Dedifferentiated amniotic fluid mesenchymal stem cell (primary cell): ENCODE data around the gene DDX25.

ENCODE experiments used
- DNase-seq: peaks from one replicate; pipeline ENCODE4 v3.0.0-alpha.2; 2016; ENCODE audit errors: extremely low spot score

Gene DDX25

DNA sequence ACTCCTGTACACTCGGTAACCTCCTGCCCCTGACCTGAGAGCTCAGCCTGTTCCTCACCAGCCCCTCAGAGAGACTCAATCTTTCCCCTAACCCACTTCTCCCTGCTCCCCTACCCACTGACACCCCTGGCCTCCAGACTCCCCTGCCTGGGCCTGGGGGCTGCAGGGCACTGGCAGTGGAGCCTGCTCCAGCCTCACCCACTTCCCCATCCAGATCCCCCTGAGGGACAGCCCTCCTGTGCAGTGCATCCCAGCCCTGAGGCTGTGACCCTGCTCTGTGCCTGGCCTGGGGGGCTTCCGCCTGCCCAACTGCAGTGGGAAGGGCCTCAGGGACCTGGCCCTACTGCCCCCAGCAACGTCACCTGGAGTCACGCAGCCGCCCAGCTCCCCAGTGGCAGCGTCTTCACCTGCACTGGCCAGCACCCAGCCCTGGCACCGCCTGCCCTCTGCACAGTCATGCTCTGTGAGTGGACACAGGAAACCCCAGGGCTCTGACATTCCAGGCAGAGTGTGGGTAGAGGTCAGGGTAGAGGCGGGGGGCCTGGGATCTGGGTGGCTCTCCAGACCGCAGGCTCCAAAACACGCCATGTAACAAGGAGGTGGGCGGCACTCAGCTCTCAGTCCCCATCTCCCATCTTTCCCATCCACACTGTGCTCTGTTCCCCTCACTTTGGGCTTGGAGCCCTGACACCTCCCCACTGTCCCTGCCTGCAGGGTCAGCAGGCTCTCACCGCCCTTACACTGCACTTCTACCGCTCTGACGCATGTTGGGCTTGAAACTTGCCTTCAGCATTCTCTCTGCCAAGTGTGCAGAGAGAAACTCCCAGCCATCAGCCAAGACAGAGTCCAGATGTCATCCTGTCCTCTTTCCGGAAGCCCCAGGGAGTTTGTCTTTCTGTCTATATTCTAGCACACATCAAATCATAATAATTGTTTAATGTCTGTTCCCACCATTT, 46.7 kb downstream of the DDX25 start:
- DNase-seq: no peak

DNA sequence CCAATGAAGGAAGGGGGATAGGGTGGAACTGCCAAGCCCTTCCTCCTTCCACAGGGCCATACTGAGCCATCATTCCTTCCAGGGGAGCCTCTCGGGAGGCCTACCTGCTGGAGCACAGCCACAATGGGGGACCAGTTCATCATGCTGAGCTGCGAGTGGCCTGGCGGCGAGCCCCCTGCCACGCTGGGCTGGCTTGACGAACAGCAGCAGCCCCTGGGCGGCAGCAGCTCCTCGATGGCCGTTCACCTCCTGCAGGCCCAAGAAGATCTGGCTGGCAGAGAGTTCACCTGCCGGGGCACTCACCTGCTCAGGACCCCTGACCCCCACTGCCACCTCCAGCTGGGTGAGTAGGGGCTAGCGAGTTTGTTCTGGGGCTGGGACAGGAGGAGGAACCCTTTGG, 47.4 kb downstream of the DDX25 start:
- no peak for DNase-seq

DNA sequence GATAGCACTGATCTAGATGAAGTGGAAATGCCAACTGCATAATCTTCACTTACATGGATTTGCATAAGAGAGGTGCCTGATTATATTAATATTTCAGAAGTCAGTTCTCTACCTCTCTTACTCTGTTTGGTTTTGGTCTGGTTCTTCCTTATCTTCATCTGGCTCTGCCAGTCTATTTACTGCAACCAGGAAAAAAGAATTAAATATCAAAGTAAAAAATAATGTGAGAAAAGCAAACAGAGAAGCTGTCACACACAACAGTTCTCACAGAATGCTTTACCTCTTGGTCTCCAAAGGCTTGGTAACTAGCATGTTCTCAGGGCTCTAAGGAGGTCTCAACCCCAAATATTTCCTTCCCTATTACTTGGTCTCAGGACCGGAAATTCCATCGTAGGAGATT, 48.3 kb downstream of the DDX25 start:
- DNase-seq: no peak

DNA sequence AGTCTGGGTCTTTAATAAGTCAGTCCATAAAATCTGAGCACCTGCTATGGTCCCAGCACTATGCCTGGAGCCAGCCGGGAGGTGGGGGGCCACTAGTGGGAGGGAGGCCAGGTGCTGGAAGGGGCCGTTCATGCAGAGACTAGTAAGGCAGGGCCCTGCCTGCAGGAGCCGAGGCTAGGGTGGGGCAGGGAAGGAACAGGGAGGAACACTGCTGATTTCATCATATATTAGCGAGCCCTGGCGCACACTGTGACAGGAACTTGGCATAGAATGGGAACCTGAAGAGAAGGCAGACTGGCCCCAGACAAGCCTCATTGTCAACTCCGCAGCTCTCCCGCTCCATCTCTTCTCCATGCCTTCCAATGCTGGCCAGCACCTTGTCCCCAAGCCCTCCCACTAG, 48.7 kb downstream of the DDX25 start:
- DNase-seq: no peak

DNA sequence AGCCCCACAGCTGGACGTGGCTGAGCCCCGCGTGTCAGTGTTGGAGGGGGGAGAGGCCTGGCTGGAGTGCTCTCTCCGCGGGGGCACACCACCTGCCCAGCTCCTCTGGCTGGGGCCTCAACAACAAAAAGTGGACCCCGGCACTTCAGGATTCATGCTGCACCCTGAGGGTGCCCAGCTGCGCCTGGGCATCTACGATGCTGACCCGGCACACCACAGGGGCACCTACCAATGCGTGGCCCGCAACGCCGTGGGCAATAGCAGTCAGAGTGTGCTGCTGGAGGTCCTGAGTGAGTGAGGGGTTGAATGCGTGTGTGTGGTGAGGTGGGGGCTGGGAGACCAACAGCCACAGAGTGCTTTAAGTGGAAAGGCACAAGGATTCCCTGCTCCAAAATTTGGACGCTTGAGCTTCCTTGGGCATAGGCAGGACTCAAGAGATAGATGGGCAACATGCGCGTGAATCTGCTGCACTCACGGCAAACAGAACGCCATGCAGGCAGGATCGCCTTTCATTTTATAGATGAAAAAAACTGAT, 49.2 kb downstream of the DDX25 start:
- DNase-seq: no peak

DNA sequence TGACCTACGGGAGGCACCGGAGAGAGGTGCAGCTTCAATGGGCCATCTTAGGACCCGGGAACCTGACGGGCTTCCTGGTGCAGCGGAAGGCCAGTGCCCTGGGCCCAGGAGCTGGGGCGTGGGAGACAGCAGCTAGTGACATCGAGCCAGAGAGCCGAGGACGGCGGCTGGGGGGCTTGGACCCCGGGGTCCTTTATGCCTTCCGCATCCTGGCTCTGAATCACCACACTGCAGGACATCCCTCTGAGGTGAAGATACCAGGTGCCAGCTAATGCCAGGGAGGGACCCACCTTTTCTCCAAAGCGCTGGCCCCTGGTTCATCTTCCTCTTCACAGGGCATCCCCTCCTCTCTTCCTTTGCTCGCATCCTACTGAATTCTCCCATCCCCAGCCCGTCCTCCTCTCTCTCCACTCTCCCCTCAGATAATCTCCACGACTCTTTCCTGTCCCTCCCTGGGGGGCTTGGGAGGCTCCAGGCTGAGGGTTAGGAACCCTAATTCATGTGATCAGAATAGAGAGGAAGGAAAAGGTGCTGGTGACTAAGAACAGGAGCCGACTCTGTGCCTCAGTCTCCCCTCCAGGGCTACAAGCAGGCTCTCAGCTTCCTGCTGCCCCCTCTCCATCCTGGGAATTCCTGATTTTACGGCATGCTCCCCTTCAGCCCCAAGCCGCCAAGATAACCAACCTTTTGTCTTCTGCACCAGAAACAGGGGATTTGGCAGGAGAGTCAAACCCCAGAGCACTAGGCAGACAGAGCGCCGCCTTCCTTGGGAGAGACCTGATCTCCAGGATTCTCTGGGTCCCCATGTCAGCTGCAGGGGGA, 50.0 kb downstream of the DDX25 start:
- no peak for DNase-seq

DNA sequence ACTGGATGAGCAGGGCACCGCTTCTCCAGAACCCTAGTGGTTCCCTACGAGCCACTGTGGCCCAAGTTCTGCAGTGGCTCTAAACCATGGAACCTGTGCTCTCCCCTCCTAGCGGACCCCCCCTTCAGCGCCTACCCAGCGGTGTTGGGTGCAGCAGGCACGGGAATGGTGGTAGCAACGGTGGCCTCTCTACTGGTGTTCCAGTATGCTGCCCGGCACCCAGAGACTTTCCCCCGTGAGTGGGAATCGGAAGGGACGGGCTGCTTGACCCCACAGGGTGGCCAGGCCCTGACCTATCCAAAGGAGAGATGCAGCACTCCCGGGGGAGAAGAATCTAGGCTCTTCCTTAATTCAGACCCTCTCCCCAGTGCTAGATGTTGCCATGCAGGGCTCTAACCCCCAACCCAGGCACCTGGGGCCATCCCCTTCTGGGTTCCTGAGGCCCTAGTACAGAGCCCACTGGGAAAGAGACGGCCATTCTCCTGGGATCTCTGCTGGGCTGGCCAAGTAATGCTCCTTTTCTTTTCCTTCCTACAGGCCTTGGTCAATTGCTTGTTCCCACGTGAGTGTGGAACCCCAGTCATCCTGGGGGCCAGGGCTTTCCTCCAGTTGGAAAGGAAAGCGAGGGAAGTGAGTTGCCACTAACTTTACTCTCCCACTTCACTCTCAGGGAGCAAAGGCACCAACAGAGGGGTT, 50.8 kb downstream of the DDX25 start:
- no peak for DNase-seq

DNA sequence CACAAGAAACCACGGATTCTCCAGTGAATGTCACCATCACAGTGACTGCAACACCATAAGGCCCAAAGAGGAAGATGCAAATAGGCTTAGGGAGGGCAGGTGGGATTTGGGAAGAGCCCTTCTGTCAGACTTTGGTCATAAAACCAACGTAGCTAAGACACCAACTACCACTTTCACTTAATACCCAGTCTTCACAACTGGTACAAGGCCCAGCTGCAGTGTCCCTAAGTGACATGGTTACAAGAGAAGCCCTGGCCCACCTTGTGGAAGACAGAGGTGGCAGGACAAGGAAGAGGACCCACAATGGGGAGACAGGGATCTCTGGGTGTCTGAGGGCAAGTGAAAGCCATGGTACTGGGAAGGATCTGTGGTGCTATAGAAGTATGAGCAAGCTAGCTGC, 51.5 kb downstream of the DDX25 start:
- no peak for DNase-seq

DNA sequence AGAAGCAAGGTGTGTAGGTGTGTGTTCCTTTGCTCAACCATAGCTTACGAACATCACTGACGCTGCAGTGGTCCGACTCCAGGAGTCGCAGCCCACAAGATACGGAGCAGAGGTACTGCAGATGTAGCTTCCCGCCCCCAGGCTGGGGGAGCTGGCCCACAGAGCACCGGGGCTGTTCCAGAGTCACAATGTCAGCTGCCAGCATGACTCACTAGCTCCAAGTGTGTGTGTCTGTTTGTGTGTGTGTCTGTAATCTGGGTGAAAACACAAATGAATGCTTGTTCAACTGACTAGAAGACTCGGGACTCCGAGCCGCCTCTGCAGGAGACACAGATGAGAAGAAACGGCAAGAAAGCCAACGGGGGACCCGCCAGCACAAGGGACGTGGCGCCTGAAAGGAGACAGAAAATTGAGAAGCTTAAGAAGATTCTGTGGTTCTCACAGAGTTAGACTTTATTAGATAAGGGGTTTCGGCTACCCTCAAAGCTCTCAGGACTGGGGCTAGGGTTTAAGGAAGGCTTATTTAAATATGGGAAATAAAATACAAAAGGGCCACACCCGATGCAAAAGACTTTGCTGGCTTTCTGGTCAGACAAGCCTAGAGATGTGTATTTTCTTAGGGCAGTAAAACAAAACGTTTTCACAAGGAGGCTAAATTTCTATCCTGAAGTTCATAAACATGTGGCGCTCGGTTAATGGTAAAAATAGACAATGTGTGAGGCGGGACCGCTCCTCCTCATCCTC, 52.3 kb downstream of the DDX25 start:
- no peak for DNase-seq

DNA sequence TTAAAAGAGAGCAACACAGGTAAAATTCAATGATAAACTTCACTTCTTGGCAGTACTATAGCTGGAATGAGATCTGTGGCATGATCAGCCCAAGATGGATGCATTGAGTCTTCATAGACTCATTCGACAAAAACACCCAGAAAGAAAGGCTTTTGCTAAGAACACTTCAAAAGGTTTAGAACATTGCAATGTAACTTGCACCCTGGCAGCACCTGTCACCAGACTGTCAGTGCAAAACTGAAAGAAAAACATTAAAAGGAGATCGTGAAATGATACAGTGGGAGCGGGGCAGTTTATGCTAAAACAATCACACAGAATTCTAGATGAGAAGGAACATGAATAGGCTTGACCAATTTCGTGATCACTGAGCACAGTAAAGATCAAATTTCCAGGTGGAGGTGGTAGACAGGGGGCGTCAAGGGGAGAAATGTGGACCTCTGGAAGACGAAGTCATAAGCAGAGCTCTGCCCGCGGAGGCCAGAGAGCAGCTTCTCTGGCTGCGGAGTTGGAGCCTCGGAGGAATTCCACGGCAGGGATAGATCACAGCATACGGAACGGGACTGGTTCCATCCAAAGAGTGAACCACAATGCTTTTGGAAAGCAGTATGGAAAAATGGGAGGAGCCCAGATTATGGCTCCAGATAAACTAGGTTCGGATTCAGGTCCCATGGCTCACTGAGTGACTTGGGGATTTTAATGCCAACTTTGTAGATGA, 53.5 kb downstream of the DDX25 start:
- no peak for DNase-seq

DNA sequence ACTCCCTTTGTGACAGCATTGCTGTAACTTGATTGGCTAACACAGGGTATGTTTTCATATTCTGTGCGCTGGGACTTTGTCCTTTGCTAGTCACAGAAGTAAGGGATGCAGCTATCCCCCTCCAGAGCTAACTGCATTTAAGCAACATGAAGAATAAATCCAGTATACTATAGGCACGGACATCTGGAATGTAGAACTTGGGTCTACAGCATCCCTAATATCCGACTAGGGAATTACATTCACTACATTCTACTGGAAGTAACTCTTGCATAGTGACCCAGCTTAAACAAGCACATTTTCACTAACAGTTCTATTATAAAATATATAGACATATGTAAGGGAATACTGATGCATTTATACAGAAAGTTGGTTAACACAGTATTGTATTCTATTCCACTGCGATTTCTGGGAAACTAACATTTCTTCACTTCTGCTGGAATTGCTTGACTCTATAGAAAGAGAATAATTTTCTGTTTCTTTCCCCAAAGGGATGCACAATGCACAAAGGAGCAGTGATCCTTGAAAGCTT, 54.6 kb downstream of the DDX25 start:
- no peak for DNase-seq

DNA sequence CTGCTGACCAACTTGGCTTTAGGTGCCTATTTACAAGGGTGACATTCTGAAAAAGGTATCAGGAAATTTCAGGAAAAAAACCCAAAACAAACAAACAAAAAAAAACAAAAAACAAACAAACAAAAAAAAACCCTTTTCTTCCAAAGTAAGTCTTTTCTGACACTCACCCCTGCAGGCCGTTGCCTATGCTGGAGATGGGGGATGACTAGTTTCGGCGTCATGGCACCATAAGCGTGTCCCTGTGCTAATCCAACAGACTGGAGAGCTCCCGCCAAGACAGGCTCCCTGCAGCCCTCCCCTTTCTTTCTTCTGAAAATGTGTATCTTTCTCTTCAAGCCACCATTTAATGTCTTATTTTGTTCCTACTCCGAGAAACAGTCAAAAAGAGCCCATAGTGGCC, 55.2 kb downstream of the DDX25 start:
- no peak for DNase-seq

DNA sequence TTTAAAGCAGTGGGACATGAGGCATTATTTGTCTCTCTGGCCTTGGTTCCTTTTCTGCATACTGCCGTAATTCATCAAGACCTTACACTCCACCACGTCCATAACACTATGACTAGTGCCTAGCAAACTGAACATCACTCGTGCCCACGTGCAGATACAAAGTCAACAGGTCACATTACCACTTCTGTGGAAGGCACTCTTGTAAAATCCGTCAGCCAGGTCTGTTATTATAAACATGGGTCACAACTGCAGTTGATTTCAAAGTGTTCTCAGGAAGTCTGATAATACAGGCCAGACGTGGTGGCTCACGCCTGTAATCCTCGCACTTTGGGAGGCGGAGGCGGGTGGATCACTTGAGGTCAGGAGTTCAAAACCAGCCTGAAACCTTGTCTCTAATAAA, 55.6 kb downstream of the DDX25 start:
- no peak for DNase-seq

DNA sequence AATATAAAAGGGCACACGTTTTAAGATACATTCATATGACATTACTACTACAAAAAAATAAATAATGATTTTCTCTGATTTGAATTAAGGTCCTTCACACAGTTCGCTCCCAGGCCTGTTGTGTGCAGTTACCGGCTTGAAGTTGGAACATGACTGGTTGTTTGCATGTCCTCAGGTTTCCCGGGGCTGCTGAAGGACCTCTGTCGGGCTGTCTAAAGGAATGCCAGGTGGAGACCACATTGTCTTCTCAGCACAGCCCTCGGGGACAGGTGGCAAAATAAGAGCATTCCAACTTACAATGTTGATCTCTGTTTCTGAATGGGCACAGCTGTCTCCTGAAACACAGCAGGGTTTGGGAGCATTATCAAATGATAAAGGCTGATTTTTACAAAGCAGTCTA, 56.5 kb downstream of the DDX25 start:
- no peak for DNase-seq

DNA sequence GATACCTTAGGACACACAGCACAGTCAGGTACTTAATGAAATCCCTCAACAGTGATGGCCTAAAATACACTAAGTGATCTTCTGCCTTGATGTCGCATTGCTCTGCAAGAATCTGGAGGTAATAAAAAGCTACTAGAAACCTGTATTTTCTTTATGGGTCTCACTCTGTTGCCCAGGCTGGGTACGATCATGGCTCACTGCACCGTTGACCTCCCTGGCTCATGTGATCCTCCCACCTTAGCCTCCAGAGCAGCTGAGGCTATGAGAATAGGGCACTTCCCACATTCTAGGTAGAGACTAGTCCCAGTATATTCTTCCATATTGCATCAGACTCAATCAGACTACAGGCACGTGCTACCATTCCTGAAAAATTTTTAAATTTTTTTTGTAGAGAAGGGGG, 63.2 kb downstream of the DDX25 start:
- DNase-seq: no peak

DNA sequence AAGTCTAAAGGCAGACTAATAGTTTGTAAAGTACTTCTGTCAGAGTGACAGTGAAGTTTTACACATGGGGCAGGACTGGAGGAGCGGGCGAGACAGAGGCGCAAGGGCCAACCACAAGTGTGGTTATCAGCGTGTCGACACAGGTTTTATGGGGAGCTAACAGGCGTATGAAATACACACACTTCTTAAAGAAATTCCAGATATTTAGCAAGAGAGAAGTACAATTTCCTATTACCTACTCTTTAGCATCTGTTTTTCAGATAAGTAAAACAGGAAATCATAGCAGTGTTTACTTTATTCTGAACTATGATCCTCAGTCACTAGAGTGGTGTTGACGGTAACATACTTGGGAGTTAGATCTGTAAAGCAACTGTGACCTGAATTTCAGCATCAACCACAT, 64.0 kb downstream of the DDX25 start:
- DNase-seq: no peak

DNA sequence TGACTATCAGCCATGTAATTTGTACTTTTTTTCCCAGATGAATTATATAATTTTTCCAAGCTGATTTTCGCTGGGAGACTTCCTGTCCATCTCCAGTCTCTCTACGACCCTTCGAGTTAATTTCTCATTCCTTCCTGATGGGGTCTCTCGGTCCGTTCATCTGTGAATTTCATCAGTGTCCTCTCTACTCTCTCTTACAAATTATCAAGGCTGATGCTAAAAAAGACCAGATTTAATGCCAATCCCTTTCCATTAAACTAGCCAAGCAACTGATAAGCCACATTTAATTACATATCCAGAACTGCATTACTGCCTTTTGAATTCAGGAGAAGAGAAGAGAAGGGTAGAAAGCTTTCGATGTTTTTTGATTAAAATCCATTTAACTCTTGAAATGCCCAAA, 67.3 kb downstream of the DDX25 start:
- no peak for DNase-seq

DNA sequence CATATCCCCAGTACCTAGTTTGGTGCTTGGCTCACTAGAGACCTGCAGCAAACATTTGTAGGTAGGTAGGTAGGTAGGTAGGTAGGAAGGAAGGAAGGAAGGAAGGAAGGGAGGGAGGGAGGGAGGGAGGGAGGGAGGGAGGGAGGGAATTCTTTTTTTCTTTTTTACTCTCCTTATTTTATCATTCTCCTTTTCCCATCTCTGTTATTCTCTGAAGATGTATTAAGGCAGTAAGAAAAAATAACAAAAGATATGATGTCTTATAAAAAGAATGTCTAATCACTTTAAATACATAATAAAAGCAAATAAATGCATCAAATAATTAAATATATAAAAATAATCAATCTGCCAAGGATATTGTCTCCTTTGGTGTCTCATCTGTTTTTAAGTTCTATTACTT, 70.0 kb downstream of the DDX25 start:
- DNase-seq: no peak

DNA sequence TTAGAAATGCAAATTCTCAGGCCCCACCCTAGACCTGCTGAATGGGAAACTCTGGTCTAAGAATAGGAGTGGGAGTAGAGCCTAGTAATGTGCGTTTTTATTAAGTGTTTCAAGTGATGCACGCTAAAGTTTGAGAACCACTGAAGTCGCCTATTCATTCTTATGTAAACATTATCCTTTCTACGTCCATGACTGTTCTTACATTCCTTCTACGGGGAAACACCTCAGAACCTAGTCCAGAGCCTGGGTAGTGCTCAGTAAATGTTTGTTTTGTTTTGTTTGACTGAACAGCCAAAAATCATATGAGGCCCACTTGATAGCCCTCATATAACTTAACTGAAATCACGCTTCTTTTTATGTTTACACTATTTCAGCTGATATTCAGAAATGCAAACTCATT, 71.3 kb downstream of the DDX25 start:
- no peak for DNase-seq

DNA sequence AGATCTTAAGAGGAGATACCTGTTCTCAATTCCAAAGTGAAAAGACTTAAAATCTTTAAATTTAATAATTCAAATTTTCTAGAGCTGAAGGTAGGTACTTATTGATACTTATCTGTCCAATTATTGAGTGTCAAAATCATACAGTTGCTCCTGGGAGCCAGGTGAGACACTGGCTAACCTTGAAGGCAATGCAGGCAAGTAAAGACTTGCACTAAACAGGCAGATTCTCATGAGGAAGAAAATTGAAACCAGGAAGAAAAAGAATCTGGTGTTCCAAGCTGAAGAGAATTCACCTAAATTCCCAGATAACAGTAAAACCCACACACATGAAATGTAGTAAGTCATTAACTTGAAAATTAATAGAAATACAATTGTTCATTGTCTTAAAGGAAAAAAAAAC, 71.8 kb downstream of the DDX25 start:
- no peak for DNase-seq

DNA sequence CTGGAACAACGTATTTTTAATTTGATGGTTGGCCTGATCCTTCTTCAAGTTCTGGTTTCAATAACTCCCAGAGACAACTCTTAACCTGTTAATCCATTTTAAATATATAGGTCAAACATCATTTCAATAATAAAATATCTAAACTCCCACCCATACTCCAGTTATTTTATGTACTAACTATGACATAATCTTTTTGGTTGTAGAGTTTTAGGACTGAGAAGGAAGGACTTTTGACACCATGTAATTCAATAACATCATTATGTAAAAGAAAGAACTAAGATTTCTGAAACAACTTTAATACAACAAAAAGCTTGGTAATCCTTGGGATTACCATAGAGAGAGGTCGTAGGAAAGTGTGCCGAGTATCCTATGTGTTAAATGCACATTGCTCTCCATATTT, 73.0 kb downstream of the DDX25 start:
- no peak for DNase-seq
